Erythroblast (primary cell): ENCODE data around the gene TRANK1.

Experiments used
- GATA1 ChIP-seq: IDR thresholded peaks from 2 replicates; pipeline ENCODE4 v1.6.1; 2011; ENCODE audit warnings: low read depth, mild to moderate bottlenecking, control low read depth, low read length, moderate library complexity
- POLR2A ChIP-seq: IDR thresholded peaks from 2 replicates; pipeline ENCODE4 v1.6.1; 2011; ENCODE audit warnings: mild to moderate bottlenecking, low read length

- TF ChIP-seq POLR2A (no peak), GATA1 (no peak)
These were observed 144.2 kb downstream of the TRANK1 start for GRCh38 chr3:36800533-36801116.
